A204.1 (cell line): ENCODE measurements around the gene GPAM.
"Not testable (repeated sequence)": the region's sequence is repeated elsewhere in the genome, so short reads cannot be mapped to it uniquely, and the experiment has no call there.

Experiments
- FAIRE-seq: peaks from 2 replicates; lab custom pipeline; 2012; peaks lifted over from hg19 to GRCh38; lab: Jason Lieb, UNC

The GPAM gene

DNA sequence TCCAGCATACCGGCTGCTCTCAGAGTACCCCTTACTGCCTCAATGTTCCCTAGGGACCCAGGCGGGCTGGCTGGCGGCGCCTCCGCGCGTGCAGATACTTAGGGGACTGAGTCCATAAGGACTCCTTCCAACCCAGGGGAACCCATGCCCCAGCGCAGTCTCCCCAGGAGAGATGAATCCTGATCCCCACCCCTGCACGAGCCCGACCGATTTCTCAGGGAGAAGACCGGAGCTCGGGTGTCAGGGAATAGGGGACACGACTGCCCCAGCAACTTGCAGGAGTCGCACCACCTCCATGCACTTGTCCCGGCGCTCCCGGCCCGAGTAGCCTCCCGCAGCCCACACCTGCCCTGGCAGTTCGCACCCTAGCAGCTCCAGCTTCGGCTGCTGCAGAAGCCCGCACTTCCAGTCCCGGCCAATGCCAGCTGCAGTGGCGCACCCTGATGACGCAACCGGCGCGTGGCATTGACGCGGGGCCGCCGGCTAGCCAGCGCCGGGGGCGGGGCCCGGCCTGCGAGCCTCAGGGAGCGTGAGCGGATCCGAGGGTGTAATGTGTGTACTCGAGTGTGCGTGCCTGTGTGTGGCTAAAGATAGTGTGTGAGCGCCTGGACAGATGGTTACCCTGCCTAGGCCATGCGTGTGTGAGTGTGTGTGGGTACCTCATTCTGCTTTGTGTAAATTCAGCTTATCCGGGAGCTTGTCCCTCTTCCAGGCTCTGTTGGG, at the start of gene GPAM:
TSS of gene GPAM (minus strand) at position 437 of the 723 bp plus-strand sequence. CDS start 1,981 bp downstream, outside the sequence.
- no peak for FAIRE-seq

GRCh38 chr10:112232670-112233069, 49.1 kb upstream of the GPAM start:
- no peak for FAIRE-seq

GRCh38 chr10:112231602-112232400, 48.2 kb upstream of the GPAM start:
- FAIRE-seq = no peak

GRCh38 chr10:112230325-112230988, 46.9 kb upstream of the GPAM start:
- no peak for FAIRE-seq

DNA sequence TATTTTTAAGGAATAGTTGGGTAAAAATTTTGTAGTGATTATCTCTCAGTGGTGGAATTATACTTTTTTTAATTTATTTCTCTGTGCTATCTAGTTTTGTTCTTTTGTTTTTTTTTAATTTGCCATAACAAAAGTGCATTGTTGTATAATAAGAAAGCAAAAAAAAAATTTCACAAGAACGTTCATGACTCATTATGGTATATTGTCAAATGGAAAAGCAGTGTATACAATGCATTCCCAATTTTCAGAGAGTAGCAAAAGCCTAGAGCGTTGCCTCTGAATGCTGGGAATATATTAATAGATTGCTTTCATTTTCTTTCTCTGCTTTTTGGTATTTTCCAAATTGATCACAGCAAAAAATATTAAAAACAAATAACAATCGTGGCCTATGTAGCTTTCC, 46.3 kb upstream of the GPAM start:
- FAIRE-seq = peak; percentile 52

GRCh38 chr10:112229096-112229495, 45.5 kb upstream of the GPAM start:
- no peak for FAIRE-seq

DNA sequence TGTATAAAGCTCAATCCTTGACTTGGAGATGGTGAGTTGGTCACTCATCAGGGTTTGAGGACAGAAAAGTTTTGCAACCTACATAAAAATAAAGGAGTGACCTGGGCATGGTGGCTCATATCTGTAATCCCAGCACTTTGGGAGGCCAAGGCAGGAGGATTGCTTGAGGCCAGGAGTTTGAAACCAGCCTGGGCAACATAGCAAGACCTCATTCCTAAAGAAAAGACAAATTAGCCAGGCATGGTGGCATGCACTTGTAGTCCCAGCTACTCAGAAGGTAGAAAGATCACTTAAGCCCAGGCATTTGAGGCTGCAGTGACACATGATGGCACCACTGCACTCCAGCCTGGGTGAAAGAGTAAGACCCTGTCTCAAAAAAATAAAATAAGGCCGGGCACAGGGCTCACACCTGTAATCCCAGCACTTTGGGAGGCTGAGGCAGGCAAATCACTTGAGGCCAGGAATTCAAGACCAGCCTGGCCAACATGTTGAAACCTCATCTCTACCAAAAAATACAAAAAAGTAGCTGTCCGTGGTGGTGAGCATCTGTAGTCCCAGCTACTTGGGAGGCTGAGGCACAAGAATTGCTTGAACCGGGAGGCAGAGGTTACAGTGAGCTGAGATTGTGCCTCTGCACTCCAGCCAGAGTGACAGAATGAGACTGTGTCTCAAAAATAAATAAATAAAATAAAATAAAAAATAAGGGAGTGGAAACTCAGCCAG, 45.0 kb upstream of the GPAM start:
- not testable (repeated sequence) for FAIRE-seq

DNA sequence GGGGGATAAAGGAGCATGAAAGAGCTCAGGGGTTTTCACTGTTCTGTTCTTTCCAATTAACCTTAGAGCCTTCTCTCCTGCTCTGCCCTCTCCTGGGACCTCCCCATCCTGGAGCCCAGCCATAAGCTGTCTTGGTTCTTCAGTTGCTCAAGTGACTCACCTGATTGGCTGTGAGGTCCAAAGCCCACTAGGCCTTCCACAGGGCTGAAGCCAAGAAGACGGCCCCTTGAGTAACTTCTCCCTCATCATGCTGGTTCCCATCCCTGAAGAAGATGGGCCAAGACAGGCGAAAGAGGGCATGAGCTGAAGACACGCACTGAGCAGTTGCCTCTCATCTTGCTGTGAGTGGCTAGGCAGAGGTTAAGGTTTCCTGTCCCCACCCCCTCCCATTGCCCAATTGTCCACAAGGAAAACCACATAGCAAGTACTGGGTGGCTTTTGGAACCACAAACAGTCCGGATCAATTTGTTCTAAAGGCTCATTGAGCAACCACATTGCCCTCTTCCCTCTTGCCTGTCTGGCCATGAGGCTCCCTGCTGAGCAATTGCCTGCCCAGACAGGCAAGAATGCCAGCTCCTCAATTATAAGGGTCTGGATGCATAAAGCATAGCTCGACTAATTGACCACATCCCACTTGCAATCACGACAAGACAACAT, 43.9 kb upstream of the GPAM start:
- FAIRE-seq = no peak

DNA sequence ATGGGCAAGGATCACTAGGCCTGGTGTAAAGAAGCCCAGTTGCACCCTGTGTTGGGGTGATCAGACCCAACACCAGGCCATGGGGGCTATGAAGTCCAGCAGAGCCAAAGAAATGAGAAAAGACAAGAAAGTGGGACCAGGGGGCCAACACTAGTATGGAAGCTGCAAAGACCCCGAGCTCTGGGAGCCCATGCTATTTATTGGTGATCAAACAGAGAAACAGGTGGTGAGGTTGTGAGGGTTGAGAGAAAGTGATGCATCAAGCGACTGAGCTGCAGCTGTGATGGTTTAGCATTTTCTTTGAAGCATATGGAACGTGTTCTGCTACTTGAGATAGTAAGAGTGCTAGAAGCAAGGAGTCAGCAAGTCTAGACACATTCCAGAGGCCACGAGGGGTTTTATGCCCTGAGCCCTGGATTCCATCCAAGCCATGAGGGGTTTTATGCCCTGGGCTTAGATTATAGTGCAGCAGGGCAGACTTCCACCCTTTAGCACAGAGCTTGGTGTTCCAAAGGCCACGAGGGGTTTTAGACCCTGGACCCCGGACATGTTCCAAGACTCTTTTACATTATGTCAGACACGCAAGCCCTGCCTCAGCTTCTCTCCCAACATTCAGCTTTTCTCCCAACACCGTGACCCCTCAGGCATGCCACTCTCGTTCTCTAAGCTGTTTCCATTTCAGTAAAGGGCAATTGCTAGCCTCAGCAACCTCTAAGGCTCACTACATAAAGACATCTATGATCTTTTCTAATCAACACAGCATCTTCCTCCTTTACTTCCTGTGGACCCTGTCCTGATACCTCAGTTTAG, 43.1 kb upstream of the GPAM start:
- no peak for FAIRE-seq

- FAIRE-seq = no peak
Measured at GRCh38 chr10:112225771-112226438, 42.3 kb upstream of the GPAM start.

DNA sequence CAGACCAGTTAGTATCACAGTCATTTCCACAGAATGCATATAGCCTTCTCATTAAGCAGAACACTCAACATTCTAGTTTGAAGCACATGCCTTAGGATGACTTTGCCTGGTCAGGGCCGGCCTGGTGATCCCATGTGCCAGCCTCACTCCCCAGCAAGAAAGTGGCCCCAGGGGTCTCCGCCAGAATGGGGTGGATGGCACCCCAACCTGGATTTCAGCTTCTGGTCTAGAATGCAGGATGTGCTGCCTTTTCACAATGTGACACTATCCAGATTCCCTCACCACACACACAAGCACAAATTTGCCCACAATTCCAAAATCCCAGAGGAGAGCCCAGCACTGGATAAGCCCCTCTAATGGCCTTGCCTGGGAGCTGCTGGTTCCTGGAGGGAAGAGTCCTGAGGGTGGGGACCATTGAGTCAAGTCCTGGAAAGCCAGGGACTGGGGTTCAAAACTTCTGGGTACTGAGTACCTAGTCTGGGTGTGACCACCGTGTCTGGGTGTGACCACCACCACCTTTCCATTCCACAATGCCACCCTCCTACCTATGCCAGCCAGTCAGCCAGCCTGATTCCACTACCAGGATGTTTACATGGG, 41.5 kb upstream of the GPAM start:
- no peak for FAIRE-seq

DNA sequence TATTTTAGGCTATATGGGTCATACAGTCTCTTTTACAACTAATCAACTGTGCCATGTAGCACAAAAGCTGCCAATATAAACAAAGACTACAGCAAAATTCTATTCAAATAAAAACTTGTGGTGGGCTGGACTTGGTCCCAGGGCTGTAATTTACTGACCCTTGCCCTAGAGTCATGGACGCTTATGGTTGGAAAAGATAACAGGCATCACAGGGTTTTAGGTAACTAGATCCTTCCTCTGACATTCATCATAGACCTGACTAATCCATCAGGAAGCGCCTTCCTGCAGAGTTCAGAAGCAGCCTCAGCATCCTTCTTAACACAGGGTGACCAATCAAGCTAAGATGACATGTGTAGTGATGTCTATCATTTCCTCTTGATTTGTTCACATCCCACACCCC, 40.2 kb upstream of the GPAM start:
- no peak for FAIRE-seq

DNA sequence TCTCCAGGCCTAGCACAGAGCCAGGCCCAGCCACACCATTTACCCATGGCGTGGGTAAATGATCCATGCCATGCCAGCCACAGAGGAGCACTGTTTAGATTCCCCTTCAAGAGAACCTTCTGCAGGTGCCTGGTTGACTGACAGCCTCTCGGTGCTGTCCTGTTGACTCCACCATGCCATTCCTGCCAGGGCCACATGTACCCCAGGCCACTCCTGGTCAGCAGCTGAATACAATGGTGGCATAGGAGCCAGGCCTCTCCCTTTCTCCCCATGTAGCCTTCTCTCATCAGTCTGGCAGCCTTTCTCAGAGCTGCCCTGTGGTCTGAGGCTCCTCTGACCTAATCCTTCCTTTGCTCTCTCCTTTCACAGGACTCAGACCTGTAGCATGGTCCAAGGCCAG, 39.2 kb upstream of the GPAM start:
- no peak for FAIRE-seq

GRCh38 chr10:112221545-112221944, 38.0 kb upstream of the GPAM start:
- no peak for FAIRE-seq

DNA sequence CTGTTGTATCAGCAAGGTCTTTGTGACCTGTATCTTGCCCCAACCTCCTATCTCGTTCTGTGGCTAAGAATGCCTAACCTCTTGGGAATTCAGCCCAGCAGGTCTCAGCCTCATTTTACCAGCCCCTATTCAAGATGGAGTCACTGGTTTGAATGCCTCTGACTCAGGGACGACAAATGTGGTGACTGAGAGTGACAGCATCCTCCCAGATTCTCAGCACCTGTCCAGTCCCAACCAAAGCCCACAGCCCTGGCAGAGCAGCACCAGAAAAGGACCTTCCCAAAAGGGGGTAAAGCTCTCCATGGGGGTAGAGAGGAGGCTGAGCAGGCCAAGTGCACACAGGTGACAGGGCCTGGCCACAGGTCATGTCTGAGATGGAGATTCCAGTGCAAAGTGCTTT, 35.4 kb upstream of the GPAM start:
- no peak for FAIRE-seq

GRCh38 chr10:112218036-112218390, 34.4 kb upstream of the GPAM start:
- FAIRE-seq = no peak

DNA sequence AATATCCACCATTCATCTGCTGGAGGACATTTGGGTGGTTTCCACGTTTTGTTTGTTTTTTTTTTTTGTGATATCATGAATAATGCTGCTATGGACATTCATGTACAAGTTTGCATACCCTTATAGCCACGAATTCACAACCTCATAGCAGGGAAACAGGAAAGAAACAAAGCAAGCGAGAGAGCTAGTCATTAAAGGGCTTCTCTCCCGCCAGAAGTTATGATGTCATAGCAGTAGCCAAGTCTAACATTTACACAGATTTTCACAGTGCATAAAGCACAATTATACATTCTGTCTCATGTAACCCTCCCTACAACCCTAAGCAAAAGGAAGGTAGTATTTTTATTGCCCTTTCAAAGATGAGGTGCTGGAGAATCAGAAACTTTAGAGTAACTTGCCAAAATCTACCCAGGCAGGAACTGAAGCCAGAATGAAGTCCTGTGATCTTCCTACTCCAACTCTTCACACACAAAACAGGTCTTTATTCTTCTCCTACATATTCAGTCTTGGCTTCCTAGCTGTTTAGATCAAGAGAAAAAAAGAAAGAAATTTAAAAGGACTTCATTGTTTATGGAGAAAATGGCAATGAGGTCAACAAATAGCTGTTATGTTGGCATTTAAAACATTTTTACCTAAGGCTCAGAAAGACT, 33.9 kb upstream of the GPAM start:
- no peak for FAIRE-seq

GRCh38 chr10:112216966-112217365, 33.4 kb upstream of the GPAM start:
- FAIRE-seq = no peak

GRCh38 chr10:112216151-112216550, 32.6 kb upstream of the GPAM start:
- FAIRE-seq = no peak

GRCh38 chr10:112215342-112215774, 31.8 kb upstream of the GPAM start:
- no peak for FAIRE-seq
